GM21360 (cell line): Measurements from ENCODE around the gene NBEA.

Experiments
- ATAC-seq: cut with Tn5 transposase; IDR thresholded peaks from one replicate; pipeline ENCODE4 v1.9.1; 2021; ENCODE audit warnings: mild to moderate bottlenecking, moderate library complexity; ENCODE audit not compliant: unreplicated experiment

NBEA gene

GRCh38 chr13:35472323-35472881 is 530.3 kb downstream of the NBEA start:
- ATAC-seq: no peak

GRCh38 chr13:35473206-35473775 is 531.2 kb downstream of the NBEA start:
- ATAC-seq: no peak

GRCh38 chr13:35473802-35474201 is 531.7 kb downstream of the NBEA start:
- no peak for ATAC-seq

GRCh38 chr13:35474496-35475211 is 532.6 kb downstream of the NBEA start:
- ATAC-seq: no peak

GRCh38 chr13:35475212-35475959 is 533.3 kb downstream of the NBEA start:
- ATAC-seq: no peak

- no peak for ATAC-seq
Observed at GRCh38 chr13:35475960-35476943, 534.2 kb downstream of the NBEA start, which contains the start of gene MAB21L1. Gene MAB21L1, minus strand, starts transcription at chr13:35476689. Its CDS starts 551 bp downstream, at chr13:35476138.

- no peak for ATAC-seq
Observed at GRCh38 chr13:35477386-35477946, 535.4 kb downstream of the NBEA start.

GRCh38 chr13:35478271-35479037 is 536.4 kb downstream of the NBEA start:
- no peak for ATAC-seq

- no peak for ATAC-seq
Observed at GRCh38 chr13:35479038-35479492, 537.0 kb downstream of the NBEA start.

- ATAC-seq: no peak
Observed at GRCh38 chr13:35479706-35480105, 537.6 kb downstream of the NBEA start.

GRCh38 chr13:35480346-35480745 is 538.3 kb downstream of the NBEA start:
- ATAC-seq: no peak

- no peak for ATAC-seq
Observed at GRCh38 chr13:35481777-35482176, 539.7 kb downstream of the NBEA start.

GRCh38 chr13:35482527-35482926 is 540.5 kb downstream of the NBEA start:
- ATAC-seq: no peak

GRCh38 chr13:35483761-35484160 is 541.7 kb downstream of the NBEA start:
- no peak for ATAC-seq

GRCh38 chr13:35484384-35484783 is 542.3 kb downstream of the NBEA start:
- ATAC-seq: no peak

GRCh38 chr13:35485424-35485823 is 543.4 kb downstream of the NBEA start:
- no peak for ATAC-seq

- ATAC-seq: no peak
Observed at GRCh38 chr13:35489050-35489449, 547.0 kb downstream of the NBEA start.

GRCh38 chr13:35496006-35496405 is 553.9 kb downstream of the NBEA start:
- no peak for ATAC-seq

GRCh38 chr13:35496761-35497386 is 554.8 kb downstream of the NBEA start:
- no peak for ATAC-seq
